GM12878 (cell line): ENCODE measurements around the gene CCSER1. TPM values are rescaled to one million over a fixed set of nuclear protein-coding genes. Genes with fewer than 3 reads are reported as not detected.

Experiments
- ATAC-seq: fragments of 200-7000 bp; cut with Tn5 transposase; 3 replicates; pipeline ENCODE4 v1.9.1; 2020; ENCODE audit warnings: mild to moderate bottlenecking, moderate library complexity
- BruUV-seq: library from RNA; stranded (reverse); fragments of 400-500 nt; replicated peaks from 2 replicates; lab custom pipeline; 2021; lab: Mats Ljungman, UMichigan
- CTCF ChIA-PET: fragments of 300-600 bp; sonication (Branson Sonifier 250); formaldehyde crosslinking; extraction: SDS; loops from one replicate; lab custom pipeline; 2021; ENCODE audit warnings: inconsistent platforms; lab: Yijun Ruan, JAX
- POLR2A ChIA-PET: fragments of 350-600 bp; formaldehyde crosslinking; extraction: SDS; loops from one replicate; lab custom pipeline; 2021; ENCODE audit warnings: inconsistent platforms; lab: Charles Lee
- RAD21 ChIA-PET: fragments of 300-600 bp; sonication (Branson Sonifier 250); formaldehyde crosslinking; loops from one replicate; lab custom pipeline; 2023; ENCODE audit warnings: antibody characterized with exemption; ENCODE audit not compliant: unreplicated experiment; lab: Charles Lee
- SMC1A ChIA-PET: fragments of 300-600 bp; sonication (Branson Sonifier 250); formaldehyde crosslinking; loops from one replicate; lab custom pipeline; 2023; ENCODE audit not compliant: unreplicated experiment, uncharacterized antibody; lab: Charles Lee
- DNase-seq: peaks from one replicate; pipeline ENCODE4 v3.0.0-alpha.2; 2011; ENCODE audit warnings: low read depth, low spot score
- FAIRE-seq: peaks from 3 replicates; lab custom pipeline; 2011; peaks lifted over from hg19 to GRCh38; lab: Jason Lieb, UNC
- H2AFZ ChIP-seq: 2 replicates; pipeline ENCODE4 v1.6.0; 2011; ENCODE audit warnings: low read depth, low read length, control low read depth; ENCODE audit not compliant: control insufficient read depth
- H3K27ac ChIP-seq: 2 replicates; pipeline ENCODE4 v1.5.1; 2011; ENCODE audit warnings: control low read depth; ENCODE audit not compliant: control insufficient read depth, insufficient read depth
- H3K27me3 ChIP-seq, 2 experiments: replicated peaks in 1 of 2; 2 replicates each; pipeline versions ENCODE4 v1.6.0 to v1.6.1; 2011; ENCODE audit warnings: low read length in 1 of 2; ENCODE audit not compliant: control insufficient read depth in 2 of 2, insufficient read depth in 2 of 2
- H3K36me3 ChIP-seq, 2 experiments: 2 replicates each; pipeline ENCODE4 v1.5.1; 2011; ENCODE audit warnings: low read length in 1 of 2; ENCODE audit not compliant: control insufficient read depth in 2 of 2, insufficient read depth in 2 of 2
- H3K4me1 ChIP-seq: 2 replicates; pipeline ENCODE4 v1.6.1; 2011; ENCODE audit warnings: mild to moderate bottlenecking, low read length, moderate library complexity, mixed read lengths; ENCODE audit not compliant: control insufficient read depth, insufficient read depth
- H3K4me2 ChIP-seq: 2 replicates; pipeline ENCODE4 v1.6.0; 2011; ENCODE audit warnings: control low read depth; ENCODE audit not compliant: control insufficient read depth, insufficient read depth
- H3K4me3 ChIP-seq: fragments of 200-600 bp; sonication (generic); 2 replicates; pipeline ENCODE4 v1.5.1; 2016
- H3K79me2 ChIP-seq: 2 replicates; pipeline ENCODE4 v1.6.0; 2011; ENCODE audit warnings: low read length; ENCODE audit not compliant: control insufficient read depth, insufficient read depth
- H3K9ac ChIP-seq: 2 replicates; pipeline ENCODE4 v1.8.0; 2011; ENCODE audit warnings: low read length, control low read depth, mixed read lengths; ENCODE audit not compliant: control insufficient read depth, insufficient read depth
- H3K9me3 ChIP-seq: replicated peaks from 3 replicates; pipeline ENCODE4 v1.5.1; 2011; ENCODE audit warnings: mild to moderate bottlenecking, low read length; ENCODE audit not compliant: control insufficient read depth, insufficient read depth
- H4K20me1 ChIP-seq: 2 replicates; pipeline ENCODE4 v1.6.0; 2011; ENCODE audit not compliant: control insufficient read depth, insufficient read depth
- ASH2L ChIP-seq: fragments of 300-600, 200-600 bp; sonication (generic); IDR thresholded peaks from 2 replicates; pipeline ENCODE4 v1.6.1; 2017; ENCODE audit warnings: low read depth, mild to moderate bottlenecking, borderline replicate concordance
- BHLHE40 ChIP-seq, 2 experiments: fragments of 450-650 bp in 1 of 2; IDR thresholded peaks; 2 replicates each; pipeline ENCODE4 v1.6.1; 2011 to 2017; ENCODE audit warnings: low read depth in 2 of 2, borderline replicate concordance in 1 of 2, improper control_type of control experiment in 1 of 2, low read length in 1 of 2, mild to moderate bottlenecking in 1 of 2
- CBX3 ChIP-seq: fragments of 200-600 bp; sonication (generic); IDR thresholded peaks from 2 replicates; pipeline ENCODE4 v1.6.1; 2016; ENCODE audit warnings: low read depth, borderline replicate concordance
- CHD2 ChIP-seq: IDR thresholded peaks from 2 replicates; pipeline ENCODE4 v1.6.1; 2011; ENCODE audit warnings: low read depth, low read length, improper control_type of control experiment, borderline replicate concordance
- HDGF ChIP-seq: fragments of 450-650 bp; IDR thresholded peaks from 2 replicates; pipeline ENCODE4 v1.6.1; 2016; ENCODE audit warnings: antibody characterized with exemption
- IKZF1 ChIP-seq: fragments of 450-650 bp; conservative IDR thresholded peaks from 2 replicates; pipeline ENCODE4 v1.6.1; 2017; ENCODE audit warnings: antibody characterized with exemption, mild to moderate bottlenecking
- IRF4 ChIP-seq: IDR thresholded peaks from 2 replicates; pipeline ENCODE4 v1.6.1; 2011; ENCODE audit warnings: low read depth, low read length
- KAT2A ChIP-seq: conservative IDR thresholded peaks from 2 replicates; pipeline ENCODE4 v1.6.1; 2011; ENCODE audit warnings: low read depth, low read length; ENCODE audit not compliant: control insufficient read depth
- KDM1A ChIP-seq: fragments of 200-600 bp; sonication (generic); IDR thresholded peaks from 2 replicates; pipeline ENCODE4 v1.6.1; 2016; ENCODE audit warnings: borderline replicate concordance
- NR2C1 ChIP-seq: fragments of 450-650 bp; IDR thresholded peaks from 2 replicates; pipeline ENCODE4 v1.6.1; 2017; ENCODE audit warnings: antibody characterized with exemption, mild to moderate bottlenecking, moderate library complexity
- RAD51 ChIP-seq: fragments of 450-650 bp; IDR thresholded peaks from 2 replicates; pipeline ENCODE4 v1.6.1; 2016; ENCODE audit warnings: moderate library complexity, mild to moderate bottlenecking, inconsistent platforms
- STAT3 ChIP-seq: IDR thresholded peaks from 2 replicates; pipeline ENCODE4 v1.6.1; 2011; ENCODE audit warnings: low read depth, low read length, improper control_type of control experiment
- WGBS: methylation state at CpG from one replicate; pipeline ENCODE4 v1.1.6; 2016; ENCODE audit warnings: low lambda C conversion rate; ENCODE audit not compliant: insufficient replicate concordance, insufficient coverage; ENCODE audit errors: missing lambda C conversion rate; 5-methylcytosine and 5-hydroxymethylcytosine counted together
- in situ Hi-C: fragments of 300-500 bp; cut with MboI; formaldehyde crosslinking; loops from 9 replicates; pipeline ENCODE4 v1.14.3; 2018; ENCODE audit warnings: mixed read lengths
- intact Hi-C: fragments of 100-400 bp; cut with micrococcal nuclease; formaldehyde crosslinking; loops from one replicate; pipeline ENCODE4 v1.14.2; 2022; ENCODE audit not compliant: unreplicated experiment
- polyA plus RNA-seq, 11 experiments: library from polyadenylated mRNA; depleted of rRNA in 4 of 11; unstranded in 6 of 11; stranded (reverse) in 5 of 11; fragments of >200 nt; fragmentation: Nextera tagmentation in 4 of 11; fragmentation: Illumina TruSeq in 1 of 11; extraction: Ambion mirVana in 4 of 11; extraction: Trizol in 1 of 11; gene quantifications; 1 replicate in 1 of 11; 2 replicates in 10 of 11; pipeline versions ENCODE4 v1.2.1 to v1.2.3, GENCODE V29; 2011 to 2016; ENCODE audit warnings: inconsistent platforms in 2 of 11, missing spikeins in 2 of 11, low read depth in 1 of 11
- total RNA-seq, 4 experiments: library from RNA; depleted of rRNA in 3 of 4; stranded (reverse); fragments of >200 nt in 3 of 4; fragmentation: Illumina TruSeq in 1 of 4; extraction: Trizol in 1 of 4; gene quantifications; 2 replicates each; pipeline versions ENCODE4 v1.2.1 to v1.2.3, GENCODE V29; 2013 to 2021
- TF ChIP-seq, protein P1 (sequence below): fragments of 450-650 bp; formaldehyde crosslinking; IDR thresholded peaks from 2 replicates; pipeline ENCODE4 v1.4.0; 2020; ENCODE audit warnings: mild to moderate bottlenecking, moderate library complexity
- TF ChIP-seq, protein P2 (sequence below): IDR thresholded peaks from 2 replicates; pipeline ENCODE4 v1.6.1; 2011; ENCODE audit warnings: mild to moderate bottlenecking, low read depth, low read length, moderate library complexity; ENCODE audit not compliant: insufficient replicate concordance
- TF ChIP-seq, protein P3 (sequence below): IDR thresholded peaks from 2 replicates; pipeline ENCODE4 v1.6.1; 2012; ENCODE audit warnings: low read depth, low read length, improper control_type of control experiment

The CCSER1 gene
- total and polyA plus RNA-seq, 10 of the 15 experiments (the other 5 are each of a cell fraction or from before 2014, with no cell fraction given): 0.22 to 2.7 (median 1.0) TPM

DNA sequence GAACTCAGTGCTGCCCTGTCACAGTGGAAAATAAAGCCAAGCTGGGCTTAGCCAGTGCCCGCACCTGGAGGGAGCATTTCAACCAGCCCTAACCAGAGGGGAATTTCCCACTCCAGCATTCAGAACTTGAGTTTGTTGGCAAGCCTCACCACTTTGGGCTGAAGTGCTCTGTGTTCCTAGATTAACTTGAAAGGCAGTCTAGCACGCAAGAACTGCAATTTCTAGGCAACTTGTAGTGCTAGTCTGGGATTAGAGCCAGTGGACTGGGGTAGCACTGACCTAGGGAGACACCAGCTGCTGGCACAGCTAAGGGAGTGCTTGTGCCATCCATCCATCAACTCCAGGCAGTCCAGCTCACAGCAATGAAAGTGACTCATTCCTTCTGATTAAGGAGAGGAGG is 1115.9 kb downstream of the CCSER1 start:
- Histone ChIP-seq H3K4me2 (no peak overlapping the region), H3K9ac (no peak overlapping the region), H3K36me3 (no peaks in the 10 kb centered on the region), H2AFZ (no peak overlapping the region), H3K79me2 (no peaks in the 10 kb centered on the region), H3K27me3 (no peaks in the 10 kb centered on the region), H3K4me3 (no peak overlapping the region), H3K9me3 (no peaks in the 10 kb centered on the region), H3K4me1 (no peaks in the 10 kb centered on the region)
- intact Hi-C loops: no loop called here
- in situ Hi-C loops: no loop called here
- ChIA-PET SMC1A (no interaction called here), POLR2A (no interaction called here), RAD21 (no interaction called here), CTCF (no interaction called here)
- DNase-seq: no peak
- no TSS peak for BruUV-seq
- FAIRE-seq: no peak
- WGBS: 25% methylated on average over 2 of the region's 2 CpGs
- no peak for ATAC-seq
- TF ChIP-seq KDM1A: no peak
- no peak for TF ChIP-seq BHLHE40 (IDR thresholded peaks at IDR 0.05; ENCODE audit: borderline replicate concordance in 1 of 2, low read depth in 2 of 2, low read length in 1 of 2)
- no peak for TF ChIP-seq IRF4
- no peak for TF ChIP-seq NR2C1
- TF ChIP-seq, protein P1, sequence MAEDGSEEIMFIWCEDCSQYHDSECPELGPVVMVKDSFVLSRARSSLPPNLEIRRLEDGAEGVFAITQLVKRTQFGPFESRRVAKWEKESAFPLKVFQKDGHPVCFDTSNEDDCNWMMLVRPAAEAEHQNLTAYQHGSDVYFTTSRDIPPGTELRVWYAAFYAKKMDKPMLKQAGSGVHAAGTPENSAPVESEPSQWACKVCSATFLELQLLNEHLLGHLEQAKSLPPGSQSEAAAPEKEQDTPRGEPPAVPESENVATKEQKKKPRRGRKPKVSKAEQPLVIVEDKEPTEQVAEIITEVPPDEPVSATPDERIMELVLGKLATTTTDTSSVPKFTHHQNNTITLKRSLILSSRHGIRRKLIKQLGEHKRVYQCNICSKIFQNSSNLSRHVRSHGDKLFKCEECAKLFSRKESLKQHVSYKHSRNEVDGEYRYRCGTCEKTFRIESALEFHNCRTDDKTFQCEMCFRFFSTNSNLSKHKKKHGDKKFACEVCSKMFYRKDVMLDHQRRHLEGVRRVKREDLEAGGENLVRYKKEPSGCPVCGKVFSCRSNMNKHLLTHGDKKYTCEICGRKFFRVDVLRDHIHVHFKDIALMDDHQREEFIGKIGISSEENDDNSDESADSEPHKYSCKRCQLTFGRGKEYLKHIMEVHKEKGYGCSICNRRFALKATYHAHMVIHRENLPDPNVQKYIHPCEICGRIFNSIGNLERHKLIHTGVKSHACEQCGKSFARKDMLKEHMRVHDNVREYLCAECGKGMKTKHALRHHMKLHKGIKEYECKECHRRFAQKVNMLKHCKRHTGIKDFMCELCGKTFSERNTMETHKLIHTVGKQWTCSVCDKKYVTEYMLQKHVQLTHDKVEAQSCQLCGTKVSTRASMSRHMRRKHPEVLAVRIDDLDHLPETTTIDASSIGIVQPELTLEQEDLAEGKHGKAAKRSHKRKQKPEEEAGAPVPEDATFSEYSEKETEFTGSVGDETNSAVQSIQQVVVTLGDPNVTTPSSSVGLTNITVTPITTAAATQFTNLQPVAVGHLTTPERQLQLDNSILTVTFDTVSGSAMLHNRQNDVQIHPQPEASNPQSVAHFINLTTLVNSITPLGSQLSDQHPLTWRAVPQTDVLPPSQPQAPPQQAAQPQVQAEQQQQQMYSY (CRISPR knock-in tag): no peak
- TF ChIP-seq KAT2A: no peak
- TF ChIP-seq, protein P2, sequence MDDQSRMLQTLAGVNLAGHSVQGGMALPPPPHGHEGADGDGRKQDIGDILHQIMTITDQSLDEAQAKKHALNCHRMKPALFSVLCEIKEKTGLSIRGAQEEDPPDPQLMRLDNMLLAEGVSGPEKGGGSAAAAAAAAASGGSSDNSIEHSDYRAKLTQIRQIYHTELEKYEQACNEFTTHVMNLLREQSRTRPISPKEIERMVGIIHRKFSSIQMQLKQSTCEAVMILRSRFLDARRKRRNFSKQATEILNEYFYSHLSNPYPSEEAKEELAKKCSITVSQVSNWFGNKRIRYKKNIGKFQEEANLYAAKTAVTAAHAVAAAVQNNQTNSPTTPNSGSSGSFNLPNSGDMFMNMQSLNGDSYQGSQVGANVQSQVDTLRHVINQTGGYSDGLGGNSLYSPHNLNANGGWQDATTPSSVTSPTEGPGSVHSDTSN: no peak
- TF ChIP-seq, protein P3, sequence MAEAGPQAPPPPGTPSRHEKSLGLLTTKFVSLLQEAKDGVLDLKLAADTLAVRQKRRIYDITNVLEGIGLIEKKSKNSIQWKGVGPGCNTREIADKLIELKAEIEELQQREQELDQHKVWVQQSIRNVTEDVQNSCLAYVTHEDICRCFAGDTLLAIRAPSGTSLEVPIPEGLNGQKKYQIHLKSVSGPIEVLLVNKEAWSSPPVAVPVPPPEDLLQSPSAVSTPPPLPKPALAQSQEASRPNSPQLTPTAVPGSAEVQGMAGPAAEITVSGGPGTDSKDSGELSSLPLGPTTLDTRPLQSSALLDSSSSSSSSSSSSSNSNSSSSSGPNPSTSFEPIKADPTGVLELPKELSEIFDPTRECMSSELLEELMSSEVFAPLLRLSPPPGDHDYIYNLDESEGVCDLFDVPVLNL: no peak
- TF ChIP-seq IKZF1: no peak
- TF ChIP-seq CHD2: no peak
- TF ChIP-seq ASH2L: no peak
- TF ChIP-seq RAD51: no peak
- no peak for TF ChIP-seq STAT3
- no peak for TF ChIP-seq CBX3
- no peak for TF ChIP-seq HDGF
- TF ChIP-seq, all 136 proteins: peak for 0
- H3K27ac ChIP-seq: no peak overlapping the region
- no peaks in the 10 kb centered on the region for H4K20me1 ChIP-seq
